Measurements from ENCODE around the gene ACADS.

DNA sequence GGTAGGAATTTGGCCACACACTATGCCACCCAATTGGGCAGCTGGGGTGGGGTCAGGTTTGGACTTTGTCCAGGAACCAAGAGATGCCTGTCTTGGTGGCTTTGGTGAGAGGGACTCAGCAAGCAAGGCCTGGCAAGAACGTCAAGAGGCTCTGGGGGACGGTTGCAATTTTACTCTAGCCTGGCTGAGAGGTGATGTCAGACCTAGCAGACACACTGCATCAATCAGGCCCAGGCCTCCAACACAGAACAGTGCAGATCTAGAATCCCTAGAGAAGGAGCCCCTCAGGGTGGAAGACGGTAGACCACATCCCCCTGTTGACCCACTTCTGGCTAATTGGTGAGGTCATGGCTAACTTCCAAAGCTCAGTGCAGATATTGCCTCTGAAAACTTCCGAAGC is 17.0 kb upstream of the ACADS start:
- TF ChIP-seq CTCF (IDR thresholded peaks at IDR 0.05) (no peak), POLR2A (IDR thresholded peaks at IDR 0.05) (peak in 1 of 2 donors; percentile 15)

All from thyroid gland (tissue), 4 donors.